ENCODE results near the gene HMGCS1. TPM values are rescaled to one million over a fixed set of nuclear protein-coding genes. Genes with fewer than 3 reads are reported as not detected.

Gene HMGCS1
- total and polyA plus RNA-seq, 2 of the 8 experiments (the other 6 are each of a cell fraction or from before 2014, with no cell fraction given): 63.6 to 236 TPM

DNA sequence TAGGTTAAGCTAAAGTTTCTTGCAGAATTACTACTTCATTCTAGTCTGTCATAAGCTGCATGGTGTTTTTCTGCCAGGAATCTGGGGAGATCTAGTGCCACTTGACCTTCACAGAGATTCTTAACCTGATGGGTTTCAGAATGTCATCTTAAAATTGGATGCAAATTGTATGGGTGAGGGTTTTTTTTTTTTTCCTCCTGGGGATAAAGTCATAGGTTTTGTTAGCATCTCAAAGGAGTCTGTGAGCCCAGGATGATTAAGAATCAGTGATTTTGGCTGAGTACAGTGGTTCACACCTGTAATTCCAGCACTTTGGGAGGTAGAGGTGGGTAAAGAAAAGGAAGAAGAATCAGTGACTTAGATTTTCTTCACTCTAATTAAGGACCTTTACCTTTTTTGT is 69.9 kb downstream of the HMGCS1 start:
- no peak overlapping the region for H3K4ac ChIP-seq (replicated peaks; ENCODE audit: insufficient read length, low read depth, low read length)
- H3K18ac ChIP-seq (ENCODE audit: extremely low read depth, low read length): no peak overlapping the region
- DNase-seq (ENCODE audit: low read depth in 1 of 2, low spot score in 2 of 2) (no peak), FAIRE-seq (no peak)
- no peaks in the 10 kb centered on the region for H3K9me3 ChIP-seq (ENCODE audit: insufficient read depth in 2 of 2, low read depth in 1 of 2, low read length in 1 of 2)
- no peak overlapping the region for H2BK120ac ChIP-seq (replicated peaks; ENCODE audit: low read depth, low read length)
- H3K4me1 ChIP-seq (replicated peaks in 1 of 4; ENCODE audit: control insufficient read depth in 3 of 4, insufficient read depth in 4 of 4, low read length in 3 of 4): no peaks in the 10 kb centered on the region
- no peak overlapping the region for H4K8ac ChIP-seq (ENCODE audit: extremely low read depth, insufficient read depth, low read length)
- H3K36me3 ChIP-seq (ENCODE audit: control insufficient read depth in 2 of 4, insufficient read depth in 4 of 4, low read length in 3 of 4): no peaks in the 10 kb centered on the region
- H2BK5ac ChIP-seq (ENCODE audit: low read depth, low read length): no peak overlapping the region
- no peak overlapping the region for H3K56ac ChIP-seq (replicated peaks; ENCODE audit: insufficient read length, low read depth, low read length)
- H2BK20ac ChIP-seq (ENCODE audit: low read length): no peak overlapping the region
- H3K4me3 ChIP-seq (ENCODE audit: extremely low read depth in 1 of 4, insufficient read depth in 2 of 4, low read depth in 3 of 4, low read length in 4 of 4): no peak overlapping the region
- no peak overlapping the region for H2AFZ ChIP-seq (ENCODE audit: low read length)
- H4K20me1 ChIP-seq (replicated peaks in 1 of 2; ENCODE audit: control insufficient read depth in 1 of 2, insufficient read depth in 2 of 2, low read length in 2 of 2): no peaks in the 10 kb centered on the region
- CTCF ChIA-PET (ENCODE audit: partially characterized antibody): interaction anchor here (1.4 kb wide), 1 partner anchor 19 kb away, joined by 3 read pairs; no protein-coding TSS in a partner anchor
- H4K5ac ChIP-seq (ENCODE audit: insufficient read length, low read depth, low read length): no peak overlapping the region
- H3K23me2 ChIP-seq (ENCODE audit: low read depth, low read length): no peaks in the 10 kb centered on the region
- H3K14ac ChIP-seq (ENCODE audit: insufficient read length): no peak overlapping the region
- H3K79me1 ChIP-seq (ENCODE audit: low read depth, low read length): no peaks in the 10 kb centered on the region
- POLR2A ChIA-PET (ENCODE audit: partially characterized antibody): no interaction called here
- H3K23ac ChIP-seq (ENCODE audit: insufficient read length): no peak overlapping the region
- H3K4me2 ChIP-seq (ENCODE audit: insufficient read depth in 1 of 2, low read depth in 2 of 2, low read length in 2 of 2): no peak overlapping the region
- H3K27me3 ChIP-seq (replicated peaks in 1 of 4; ENCODE audit: control insufficient read depth in 3 of 4, extremely low read depth in 1 of 4, insufficient read depth in 3 of 4, low read length in 3 of 4): no peaks in the 10 kb centered on the region
- H2BK15ac ChIP-seq (ENCODE audit: low read length): no peak overlapping the region
- no peak overlapping the region for H2AK5ac ChIP-seq (ENCODE audit: low read depth, low read length)
- no peak overlapping the region for H4K91ac ChIP-seq (replicated peaks; ENCODE audit: insufficient read length, low read length)
- TF ChIP-seq HDAC6 (IDR thresholded peaks at IDR 0.05; ENCODE audit: low read depth, low read length) (no peak), RFX5 (IDR thresholded peaks at IDR 0.05; ENCODE audit: borderline replicate concordance, low read depth, low read length) (no peak), POLR2A (IDR thresholded peaks at IDR 0.05; ENCODE audit: control extremely low read depth in 1 of 2, low read depth in 2 of 2, low read length in 2 of 2) (no peak), SP1 (IDR thresholded peaks at IDR 0.05; ENCODE audit: low read depth, low read length) (no peak), SUZ12 (IDR thresholded peaks at IDR 0.05; ENCODE audit: low read length) (no peak), JUN (IDR thresholded peaks at IDR 0.05; ENCODE audit: low read depth, low read length) (no peak), CBX8 (IDR thresholded peaks at IDR 0.05; ENCODE audit: borderline replicate concordance, low read depth, low read length) (no peak), NANOG (IDR thresholded peaks at IDR 0.05; ENCODE audit: insufficient read depth, low read depth, low read length, poor library complexity, severe bottlenecking) (no peak), GTF2F1 (IDR thresholded peaks at IDR 0.05; ENCODE audit: borderline replicate concordance, low read depth, low read length) (no peak), YY1 (IDR thresholded peaks at IDR 0.05; ENCODE audit: low read depth, low read length) (no peak), RNF2 (IDR thresholded peaks at IDR 0.05; ENCODE audit: borderline replicate concordance, low read depth, low read length, missing control alignments, poor library complexity, severe bottlenecking) (no peak), SP2 (IDR thresholded peaks at IDR 0.05; ENCODE audit: low read length) (no peak)
- H3K9ac ChIP-seq (replicated peaks in 1 of 4; ENCODE audit: extremely low read depth in 1 of 4, low read depth in 3 of 4, low read length in 3 of 4): no peak overlapping the region
- no peaks in the 10 kb centered on the region for H3K79me2 ChIP-seq (ENCODE audit: control insufficient read depth in 1 of 2, insufficient read depth in 2 of 2, low read length in 2 of 2)
- H3K27ac ChIP-seq (ENCODE audit: low read depth, low read length): no peak overlapping the region
- no peak overlapping the region for H2BK12ac ChIP-seq (ENCODE audit: low read depth, low read length)

Measured in H1 (cell line).